ENCODE results near the gene GNG3.
"Not testable (repeated sequence)": the region's sequence is repeated elsewhere in the genome, so short reads cannot be mapped to it uniquely, and the experiment has no call there.

The GNG3 gene

GRCh38 chr11:62724171-62724570, 16.7 kb downstream of the GNG3 start:
- no peak for DNase-seq

GRCh38 chr11:62725646-62726045, 18.2 kb downstream of the GNG3 start:
- DNase-seq: no peak

GRCh38 chr11:62726156-62726914, 18.9 kb downstream of the GNG3 start:
- DNase-seq: no peak

GRCh38 chr11:62726915-62727164, 19.4 kb downstream of the GNG3 start:
- no peak for DNase-seq

GRCh38 chr11:62727165-62727871, 19.8 kb downstream of the GNG3 start, which contains the start of gene HNRNPUL2:
Gene HNRNPUL2 (minus strand): TSS chr11:62727457. CDS start chr11:62727156, 301 bp downstream.
- peak; percentile 93 for DNase-seq

GRCh38 chr11:62727872-62728170, 20.3 kb downstream of the GNG3 start:
- peak; percentile 92 for DNase-seq

GRCh38 chr11:62728171-62728988, 20.9 kb downstream of the GNG3 start, which contains the start of gene TTC9C:
Gene TTC9C (plus strand): TSS chr11:62728486. CDS start chr11:62728849, 363 bp downstream.
- peak; percentile 66 for DNase-seq

- DNase-seq: not testable (repeated sequence)
These were observed 22.6 kb downstream of the GNG3 start for GRCh38 chr11:62730076-62730475.

- DNase-seq: no peak
These were observed 25.4 kb downstream of the GNG3 start for GRCh38 chr11:62732830-62733229.

- DNase-seq: no peak
These were observed 29.7 kb downstream of the GNG3 start for GRCh38 chr11:62737196-62737595.

GRCh38 chr11:62747475-62748160, 40.1 kb downstream of the GNG3 start:
- no peak for DNase-seq

GRCh38 chr11:62749931-62750330, 42.5 kb downstream of the GNG3 start:
- not testable (repeated sequence) for DNase-seq

- DNase-seq: no peak
These were observed 44.8 kb downstream of the GNG3 start for GRCh38 chr11:62752177-62752785.

- no peak for DNase-seq
These were observed 45.7 kb downstream of the GNG3 start for GRCh38 chr11:62752994-62753735.

- DNase-seq: peak; percentile 99
These were observed 46.5 kb downstream of the GNG3 start, which contains the start of gene ZBTB3 for GRCh38 chr11:62753736-62754603. Gene ZBTB3 (minus strand): TSS chr11:62754160. CDS start chr11:62753664, 496 bp downstream.

- no peak for DNase-seq
These were observed 47.7 kb downstream of the GNG3 start for GRCh38 chr11:62755086-62755615.

- DNase-seq: no peak
These were observed 50.6 kb downstream of the GNG3 start for GRCh38 chr11:62757846-62758788.
